NCI-H1417 (cell line): ENCODE results near the gene ZNF292.
A peak's percentile ranks its signal among the peaks of the same experiment; 100 is the strongest.
"Not testable (repeated sequence)": the region's sequence is repeated elsewhere in the genome, so short reads cannot be mapped to it uniquely, and the experiment has no call there.

Experiments
- DNase-seq, 3 experiments: peaks; one replicate each; lab custom pipeline; 2025; lab: John Stamatoyannopoulos, UW

Gene ZNF292

GRCh38 chr6:87212596-87212995 lies 57.2 kb downstream of the ZNF292 start:
- DNase-seq: no peak

GRCh38 chr6:87213364-87213763 lies 58.0 kb downstream of the ZNF292 start:
- DNase-seq: no peak

- no peak for DNase-seq
Measured at GRCh38 chr6:87214831-87215230, 59.5 kb downstream of the ZNF292 start.

- DNase-seq: no peak
Measured at GRCh38 chr6:87220997-87221396, 65.6 kb downstream of the ZNF292 start.

- DNase-seq: no peak
Measured at GRCh38 chr6:87222676-87223075, 67.3 kb downstream of the ZNF292 start.

- DNase-seq: no peak
Measured at GRCh38 chr6:87224971-87225370, 69.6 kb downstream of the ZNF292 start.

GRCh38 chr6:87225511-87225910 lies 70.1 kb downstream of the ZNF292 start:
- DNase-seq: no peak

GRCh38 chr6:87225937-87226336 lies 70.6 kb downstream of the ZNF292 start:
- no peak for DNase-seq

GRCh38 chr6:87230801-87231200 lies 75.4 kb downstream of the ZNF292 start:
- DNase-seq: no peak

- DNase-seq: peak in 1 of 3 experiments; percentile 4
Measured at GRCh38 chr6:87237804-87238203, 82.4 kb downstream of the ZNF292 start.

- not testable (repeated sequence) for DNase-seq
Measured at GRCh38 chr6:87239098-87239635, 83.8 kb downstream of the ZNF292 start.

GRCh38 chr6:87241304-87241703 lies 85.9 kb downstream of the ZNF292 start:
- DNase-seq: no peak

GRCh38 chr6:87242311-87242710 lies 86.9 kb downstream of the ZNF292 start:
- no peak for DNase-seq

GRCh38 chr6:87243812-87244211 lies 88.4 kb downstream of the ZNF292 start:
- DNase-seq: no peak

- DNase-seq: no peak
Measured at GRCh38 chr6:87244380-87244779, 89.0 kb downstream of the ZNF292 start.

- DNase-seq: no peak
Measured at GRCh38 chr6:87250019-87250418, 94.7 kb downstream of the ZNF292 start.

GRCh38 chr6:87251225-87251624 lies 95.9 kb downstream of the ZNF292 start:
- no peak for DNase-seq

GRCh38 chr6:87251725-87252124 lies 96.4 kb downstream of the ZNF292 start:
- no peak for DNase-seq

GRCh38 chr6:87257046-87257445 lies 101.7 kb downstream of the ZNF292 start:
- DNase-seq: no peak

- peak in 1 of 3 experiments; percentile 30 for DNase-seq
Measured at GRCh38 chr6:87257565-87257964, 102.2 kb downstream of the ZNF292 start.

GRCh38 chr6:87257975-87258374 lies 102.6 kb downstream of the ZNF292 start:
- DNase-seq: no peak

GRCh38 chr6:87259791-87260190 lies 104.4 kb downstream of the ZNF292 start:
- DNase-seq: no peak

- no peak for DNase-seq
Measured at GRCh38 chr6:87261534-87261933, 106.2 kb downstream of the ZNF292 start.

- no peak for DNase-seq
Measured at GRCh38 chr6:87264481-87264880, 109.1 kb downstream of the ZNF292 start.
